ENCODE results near the gene RBMS3. TPM values are rescaled to one million over a fixed set of nuclear protein-coding genes. Genes with fewer than 3 reads are reported as not detected.
"Not testable (repeated sequence)": the region's sequence is repeated elsewhere in the genome, so short reads cannot be mapped to it uniquely, and the experiment has no call there.

Gene RBMS3
- total and polyA plus RNA-seq, 2 experiments from 2014 or later, result 34.9 to 37.1 TPM

GRCh38 chr3:29521751-29522150 is 240.9 kb downstream of the RBMS3 start:
- Histone ChIP-seq H3K9me2 (replicated peaks; ENCODE audit: insufficient read depth) (no peaks in the 10 kb centered on the region), H3K4me2 (peak overlapping the region; percentile 6), H3K4me1 (ENCODE audit: insufficient read depth) (peaks cover 25% of the 10 kb centered on the region), H2AFZ (no peak overlapping the region), H3K36me3 (replicated peaks; ENCODE audit: insufficient read depth, low read depth) (no peaks in the 10 kb centered on the region), H3K9me3 (ENCODE audit: low read depth) (no peaks in the 10 kb centered on the region), H4K20me1 (ENCODE audit: insufficient read depth, poor library complexity, severe bottlenecking) (no peaks in the 10 kb centered on the region), H3K79me2 (peaks cover 2% of the 10 kb centered on the region), H3K4me3 (no peak overlapping the region), H3K27me3 (no peaks in the 10 kb centered on the region), H3K27ac (peak overlapping the region; percentile 50)
- 25% methylated on average over 2 of the region's 2 CpGs for WGBS (ENCODE audit: low lambda C conversion rate, missing lambda C conversion rate)
- DNase-seq (ENCODE audit: low spot score), result no peak
- TF ChIP-seq EZH2 (IDR thresholded peaks at IDR 0.05; ENCODE audit: borderline replicate concordance) (no peak), EZH2phosphoT487 (IDR thresholded peaks at IDR 0.05; ENCODE audit: low read depth, severe bottlenecking, unreplicated experiment) (no peak)
- TF ChIP-seq, protein P1, sequence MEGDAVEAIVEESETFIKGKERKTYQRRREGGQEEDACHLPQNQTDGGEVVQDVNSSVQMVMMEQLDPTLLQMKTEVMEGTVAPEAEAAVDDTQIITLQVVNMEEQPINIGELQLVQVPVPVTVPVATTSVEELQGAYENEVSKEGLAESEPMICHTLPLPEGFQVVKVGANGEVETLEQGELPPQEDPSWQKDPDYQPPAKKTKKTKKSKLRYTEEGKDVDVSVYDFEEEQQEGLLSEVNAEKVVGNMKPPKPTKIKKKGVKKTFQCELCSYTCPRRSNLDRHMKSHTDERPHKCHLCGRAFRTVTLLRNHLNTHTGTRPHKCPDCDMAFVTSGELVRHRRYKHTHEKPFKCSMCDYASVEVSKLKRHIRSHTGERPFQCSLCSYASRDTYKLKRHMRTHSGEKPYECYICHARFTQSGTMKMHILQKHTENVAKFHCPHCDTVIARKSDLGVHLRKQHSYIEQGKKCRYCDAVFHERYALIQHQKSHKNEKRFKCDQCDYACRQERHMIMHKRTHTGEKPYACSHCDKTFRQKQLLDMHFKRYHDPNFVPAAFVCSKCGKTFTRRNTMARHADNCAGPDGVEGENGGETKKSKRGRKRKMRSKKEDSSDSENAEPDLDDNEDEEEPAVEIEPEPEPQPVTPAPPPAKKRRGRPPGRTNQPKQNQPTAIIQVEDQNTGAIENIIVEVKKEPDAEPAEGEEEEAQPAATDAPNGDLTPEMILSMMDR (IDR thresholded peaks at IDR 0.05; ENCODE audit: poor library complexity), result no peak

- not testable (repeated sequence) for H2AFZ ChIP-seq; H3K9me2 ChIP-seq (replicated peaks; ENCODE audit: insufficient read depth); H3K27ac ChIP-seq; DNase-seq (ENCODE audit: low spot score); H3K36me3 ChIP-seq (replicated peaks; ENCODE audit: insufficient read depth, low read depth); H3K27me3 ChIP-seq; H3K4me2 ChIP-seq; H3K4me3 ChIP-seq; H3K79me2 ChIP-seq; H3K9me3 ChIP-seq (ENCODE audit: low read depth); H4K20me1 ChIP-seq (ENCODE audit: insufficient read depth, poor library complexity, severe bottlenecking)
- WGBS (ENCODE audit: low lambda C conversion rate, missing lambda C conversion rate), result 98% methylated on average over 10 of the region's 10 CpGs
- H3K4me1 ChIP-seq (ENCODE audit: insufficient read depth), result peaks cover 25% of the 10 kb centered on the region
Observed at GRCh38 chr3:29524433-29524832, 243.6 kb downstream of the RBMS3 start.

GRCh38 chr3:29525254-29525881 is 244.5 kb downstream of the RBMS3 start:
- Histone ChIP-seq H3K36me3 (replicated peaks; ENCODE audit: insufficient read depth, low read depth) (no peaks in the 10 kb centered on the region), H3K4me3 (no peak overlapping the region), H3K4me2 (peak overlapping the region; percentile 10), H3K27ac (no peak overlapping the region), H3K4me1 (ENCODE audit: insufficient read depth) (peaks cover 24% of the 10 kb centered on the region), H3K27me3 (no peaks in the 10 kb centered on the region), H4K20me1 (ENCODE audit: insufficient read depth, poor library complexity, severe bottlenecking) (no peaks in the 10 kb centered on the region), H2AFZ (no peak overlapping the region), H3K9me3 (ENCODE audit: low read depth) (no peaks in the 10 kb centered on the region), H3K9me2 (replicated peaks; ENCODE audit: insufficient read depth) (no peaks in the 10 kb centered on the region), H3K79me2 (peaks cover 5% of the 10 kb centered on the region)
- WGBS (ENCODE audit: low lambda C conversion rate, missing lambda C conversion rate), result 50% methylated on average over 1 of the region's 1 CpG
- no peak for TF ChIP-seq EZH2 (IDR thresholded peaks at IDR 0.05; ENCODE audit: borderline replicate concordance)
- no peak for DNase-seq (ENCODE audit: low spot score)

GRCh38 chr3:29527246-29527645 is 246.4 kb downstream of the RBMS3 start:
- Histone ChIP-seq H3K9me2 (replicated peaks; ENCODE audit: insufficient read depth) (no peaks in the 10 kb centered on the region), H3K4me3 (no peak overlapping the region), H3K27ac (no peak overlapping the region), H4K20me1 (ENCODE audit: insufficient read depth, poor library complexity, severe bottlenecking) (no peaks in the 10 kb centered on the region), H3K27me3 (no peaks in the 10 kb centered on the region), H3K9me3 (ENCODE audit: low read depth) (no peaks in the 10 kb centered on the region), H3K79me2 (peaks cover 5% of the 10 kb centered on the region), H3K4me1 (ENCODE audit: insufficient read depth) (peaks cover 10% of the 10 kb centered on the region), H2AFZ (no peak overlapping the region), H3K36me3 (replicated peaks; ENCODE audit: insufficient read depth, low read depth) (no peaks in the 10 kb centered on the region), H3K4me2 (no peak overlapping the region)
- WGBS (ENCODE audit: low lambda C conversion rate, missing lambda C conversion rate), result 91% methylated on average over 1 of the region's 1 CpG
- no peak for DNase-seq (ENCODE audit: low spot score)
- no peak for TF ChIP-seq EZH2 (IDR thresholded peaks at IDR 0.05; ENCODE audit: borderline replicate concordance)

GRCh38 chr3:29531644-29532043 is 250.8 kb downstream of the RBMS3 start:
- no peak overlapping the region for H3K4me3 ChIP-seq
- H3K27me3 ChIP-seq, result no peaks in the 10 kb centered on the region
- DNase-seq (ENCODE audit: low spot score), result no peak
- no peaks in the 10 kb centered on the region for H4K20me1 ChIP-seq (ENCODE audit: insufficient read depth, poor library complexity, severe bottlenecking)
- no peaks in the 10 kb centered on the region for H3K36me3 ChIP-seq (replicated peaks; ENCODE audit: insufficient read depth, low read depth)
- no peaks in the 10 kb centered on the region for H3K9me2 ChIP-seq (replicated peaks; ENCODE audit: insufficient read depth)
- H3K79me2 ChIP-seq, result peaks cover 3% of the 10 kb centered on the region
- TF ChIP-seq EZH2 (IDR thresholded peaks at IDR 0.05; ENCODE audit: borderline replicate concordance) (no peak), EZH2phosphoT487 (IDR thresholded peaks at IDR 0.05; ENCODE audit: low read depth, severe bottlenecking, unreplicated experiment) (no peak)
- TF ChIP-seq, protein P1 (IDR thresholded peaks at IDR 0.05; ENCODE audit: poor library complexity), result no peak
- H3K4me1 ChIP-seq (ENCODE audit: insufficient read depth), result no peaks in the 10 kb centered on the region
- no peak overlapping the region for H3K27ac ChIP-seq
- 70% methylated on average over 4 of the region's 4 CpGs for WGBS (ENCODE audit: low lambda C conversion rate, missing lambda C conversion rate)
- H3K4me2 ChIP-seq, result no peak overlapping the region
- H3K9me3 ChIP-seq (ENCODE audit: low read depth), result no peaks in the 10 kb centered on the region
- H2AFZ ChIP-seq, result no peak overlapping the region

Measured in hepatocyte (in vitro differentiated cells).